HG03103 (cell line): ENCODE results near the gene PIGX.
"Not testable (repeated sequence)": the region's sequence is repeated elsewhere in the genome, so short reads cannot be mapped to it uniquely, and the experiment has no call there.

ENCODE experiments used
- ATAC-seq: cut with Tn5 transposase; IDR thresholded peaks from one replicate; pipeline ENCODE4 v1.9.1; 2021; ENCODE audit warnings: low read depth; ENCODE audit not compliant: unreplicated experiment

Gene PIGX

GRCh38 chr3:196700801-196701200 lies 11.4 kb upstream of the PIGX start:
- no peak for ATAC-seq

GRCh38 chr3:196706327-196706726 lies 5.8 kb upstream of the PIGX start:
- no peak for ATAC-seq

- ATAC-seq, result no peak
These were observed 5.4 kb upstream of the PIGX start for GRCh38 chr3:196706731-196707130.

GRCh38 chr3:196707566-196707965 lies 4.6 kb upstream of the PIGX start:
- ATAC-seq, result no peak

- no peak for ATAC-seq
These were observed 3.7 kb upstream of the PIGX start for GRCh38 chr3:196708467-196708866.

- peak; percentile 46 for ATAC-seq
These were observed 587 bp downstream of the PIGX start for GRCh38 chr3:196712514-196713413.

- ATAC-seq, result not testable (repeated sequence)
These were observed 5.0 kb downstream of the PIGX start for GRCh38 chr3:196717162-196717561.

GRCh38 chr3:196721097-196721496 lies 8.9 kb downstream of the PIGX start:
- no peak for ATAC-seq

- ATAC-seq, result no peak
These were observed 14.9 kb downstream of the PIGX start for GRCh38 chr3:196726788-196727675.

GRCh38 chr3:196735751-196736150 lies 23.6 kb downstream of the PIGX start:
- no peak for ATAC-seq

GRCh38 chr3:196736670-196737374 lies 24.6 kb downstream of the PIGX start:
- ATAC-seq, result no peak

GRCh38 chr3:196737655-196738054 lies 25.5 kb downstream of the PIGX start:
- no peak for ATAC-seq

- peak; percentile 76 for ATAC-seq
These were observed 27.7 kb downstream of the PIGX start, which contains the start of gene PAK2 for GRCh38 chr3:196739671-196740480. Gene PAK2, plus strand, starts transcription at chr3:196739857. Its CDS starts 42,790 bp downstream, at chr3:196782647.

GRCh38 chr3:196740481-196741248 lies 28.5 kb downstream of the PIGX start:
- ATAC-seq, result peak; percentile 8

- no peak for ATAC-seq
These were observed 29.2 kb downstream of the PIGX start for GRCh38 chr3:196741249-196741889.

GRCh38 chr3:196743569-196743968 lies 31.4 kb downstream of the PIGX start:
- ATAC-seq, result not testable (repeated sequence)

GRCh38 chr3:196749125-196749524 lies 36.9 kb downstream of the PIGX start:
- ATAC-seq, result no peak

- ATAC-seq, result no peak
These were observed 41.0 kb downstream of the PIGX start for GRCh38 chr3:196753201-196753600.
